Parathyroid adenoma (tissue), 2 donors: ENCODE data around the gene SEMA3E.

Source experiments
- H2AFZ ChIP-seq: fragments of 300-600 bp; sonication (generic); one replicate; pipeline ENCODE4 v1.7.0; 2017; ENCODE audit warnings: antibody characterized with exemption, mild to moderate bottlenecking
- H3K27ac ChIP-seq: fragments of 300-600 bp; sonication (generic); one replicate; pipeline ENCODE4 v1.7.0; 2017
- H3K27me3 ChIP-seq: fragments of 300-600 bp; sonication (generic); one replicate; pipeline ENCODE4 v1.7.0; 2017; ENCODE audit warnings: low read length; ENCODE audit not compliant: control insufficient read depth, insufficient read depth
- H3K36me3 ChIP-seq: fragments of 300-600 bp; sonication (generic); one replicate; pipeline ENCODE4 v1.7.0; 2017; ENCODE audit warnings: low read length; ENCODE audit not compliant: control insufficient read depth, insufficient read depth
- H3K4me1 ChIP-seq: fragments of 300-600 bp; sonication (generic); one replicate; pipeline ENCODE4 v1.7.0; 2017; ENCODE audit warnings: control low read depth
- H3K4me2 ChIP-seq: fragments of 300-600 bp; sonication (generic); one replicate; pipeline ENCODE4 v1.7.0; 2017; ENCODE audit warnings: low read length
- H3K4me3 ChIP-seq: fragments of 300-600 bp; sonication (generic); one replicate; pipeline ENCODE4 v1.7.0; 2017; ENCODE audit warnings: low read depth, low read length
- H3K79me2 ChIP-seq: fragments of 300-600 bp; sonication (generic); one replicate; pipeline ENCODE4 v1.7.0; 2017; ENCODE audit warnings: control low read depth
- H3K9ac ChIP-seq: fragments of 300-600 bp; sonication (generic); one replicate; pipeline ENCODE4 v1.7.0; 2017; ENCODE audit warnings: mild to moderate bottlenecking
- H3K9me3 ChIP-seq: fragments of 300-600 bp; sonication (generic); one replicate; pipeline ENCODE4 v1.7.0; 2017; ENCODE audit warnings: low read length; ENCODE audit not compliant: control insufficient read depth
- TF ChIP-seq, protein P1 (sequence below): fragments of 300-600 bp; sonication (generic); IDR thresholded peaks from one replicate; pipeline ENCODE4 v1.7.0; 2017; ENCODE audit warnings: antibody characterized with exemption, mild to moderate bottlenecking
- donor health status: primary hyperparathyroidism.

SEMA3E gene

DNA sequence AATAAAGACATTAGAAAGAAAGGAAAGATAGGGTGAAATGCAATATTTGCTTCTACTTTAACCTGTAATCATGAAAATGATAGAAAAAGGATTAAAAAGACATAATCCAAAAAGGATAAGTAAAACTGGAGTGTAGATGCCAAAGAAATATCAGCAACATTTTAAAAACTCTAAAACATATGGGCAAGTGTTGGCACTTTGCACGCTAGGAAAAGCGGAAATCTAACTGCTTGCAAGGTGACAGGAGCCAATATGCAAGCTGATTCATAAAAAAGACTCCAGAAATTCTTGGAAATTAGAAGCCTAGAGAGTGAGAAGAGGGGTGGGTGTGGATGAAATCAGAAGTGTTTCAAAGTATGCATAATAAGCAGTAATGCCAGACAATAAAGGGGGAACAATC lies 161.1 kb downstream of the SEMA3E start:
- Histone ChIP-seq H3K4me3 (no peak overlapping the region), H3K9ac (no peak overlapping the region), H3K79me2 (no peaks in the 10 kb centered on the region), H3K4me2 (no peak overlapping the region), H3K27me3 (no peaks in the 10 kb centered on the region), H3K4me1 (no peaks in the 10 kb centered on the region), H3K9me3 (no peaks in the 10 kb centered on the region), H2AFZ (no peak overlapping the region), H3K36me3 (no peaks in the 10 kb centered on the region), H3K27ac (no peak overlapping the region)
- TF ChIP-seq, protein P1, sequence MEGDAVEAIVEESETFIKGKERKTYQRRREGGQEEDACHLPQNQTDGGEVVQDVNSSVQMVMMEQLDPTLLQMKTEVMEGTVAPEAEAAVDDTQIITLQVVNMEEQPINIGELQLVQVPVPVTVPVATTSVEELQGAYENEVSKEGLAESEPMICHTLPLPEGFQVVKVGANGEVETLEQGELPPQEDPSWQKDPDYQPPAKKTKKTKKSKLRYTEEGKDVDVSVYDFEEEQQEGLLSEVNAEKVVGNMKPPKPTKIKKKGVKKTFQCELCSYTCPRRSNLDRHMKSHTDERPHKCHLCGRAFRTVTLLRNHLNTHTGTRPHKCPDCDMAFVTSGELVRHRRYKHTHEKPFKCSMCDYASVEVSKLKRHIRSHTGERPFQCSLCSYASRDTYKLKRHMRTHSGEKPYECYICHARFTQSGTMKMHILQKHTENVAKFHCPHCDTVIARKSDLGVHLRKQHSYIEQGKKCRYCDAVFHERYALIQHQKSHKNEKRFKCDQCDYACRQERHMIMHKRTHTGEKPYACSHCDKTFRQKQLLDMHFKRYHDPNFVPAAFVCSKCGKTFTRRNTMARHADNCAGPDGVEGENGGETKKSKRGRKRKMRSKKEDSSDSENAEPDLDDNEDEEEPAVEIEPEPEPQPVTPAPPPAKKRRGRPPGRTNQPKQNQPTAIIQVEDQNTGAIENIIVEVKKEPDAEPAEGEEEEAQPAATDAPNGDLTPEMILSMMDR = no peak

GRCh38 chr7:83486957-83487356 lies 162.0 kb downstream of the SEMA3E start:
- Histone ChIP-seq H3K36me3 (no peaks in the 10 kb centered on the region), H3K4me1 (no peaks in the 10 kb centered on the region), H3K4me3 (no peak overlapping the region), H2AFZ (no peak overlapping the region), H3K9me3 (no peaks in the 10 kb centered on the region), H3K4me2 (no peak overlapping the region), H3K27ac (no peak overlapping the region), H3K9ac (no peak overlapping the region), H3K27me3 (no peaks in the 10 kb centered on the region), H3K79me2 (no peaks in the 10 kb centered on the region)
- TF ChIP-seq, protein P1 = no peak

DNA sequence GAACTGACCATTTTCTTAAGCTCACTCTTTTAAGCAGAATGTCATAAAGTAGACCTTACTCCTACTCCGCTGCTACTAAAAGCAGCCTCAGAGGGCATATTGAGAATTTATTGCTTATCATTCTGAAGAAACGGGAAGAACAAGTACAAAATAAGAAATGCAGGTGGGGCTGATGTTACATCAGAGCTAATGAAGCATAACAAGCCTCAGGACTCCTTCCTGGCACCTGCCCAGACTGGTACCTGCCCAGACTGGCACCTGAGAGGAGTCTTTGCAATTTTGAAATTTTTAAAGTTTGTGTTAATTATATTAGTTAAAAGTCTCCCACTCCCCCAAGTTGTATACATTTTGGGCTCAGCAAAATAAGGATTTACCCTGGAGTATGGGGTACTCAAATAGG lies 162.4 kb downstream of the SEMA3E start:
- no peak overlapping the region for H2AFZ ChIP-seq
- no peak overlapping the region for H3K27ac ChIP-seq
- H3K79me2 ChIP-seq = no peaks in the 10 kb centered on the region
- TF ChIP-seq, protein P1 = no peak
- H3K4me2 ChIP-seq = no peak overlapping the region
- no peaks in the 10 kb centered on the region for H3K36me3 ChIP-seq
- H3K4me1 ChIP-seq = no peaks in the 10 kb centered on the region
- H3K4me3 ChIP-seq = no peak overlapping the region
- H3K27me3 ChIP-seq = no peaks in the 10 kb centered on the region
- no peaks in the 10 kb centered on the region for H3K9me3 ChIP-seq
- H3K9ac ChIP-seq = no peak overlapping the region

GRCh38 chr7:83484826-83485225 lies 164.1 kb downstream of the SEMA3E start:
- Histone ChIP-seq H3K9me3 (no peaks in the 10 kb centered on the region), H3K4me3 (no peak overlapping the region), H3K27ac (no peak overlapping the region), H2AFZ (no peak overlapping the region), H3K79me2 (no peaks in the 10 kb centered on the region), H3K27me3 (no peaks in the 10 kb centered on the region), H3K4me1 (no peaks in the 10 kb centered on the region), H3K4me2 (no peak overlapping the region), H3K36me3 (no peaks in the 10 kb centered on the region), H3K9ac (no peak overlapping the region)
- TF ChIP-seq, protein P1 = no peak

- no peak overlapping the region for H3K27ac ChIP-seq
- H2AFZ ChIP-seq = no peak overlapping the region
- no peaks in the 10 kb centered on the region for H3K9me3 ChIP-seq
- H3K79me2 ChIP-seq = no peaks in the 10 kb centered on the region
- H3K4me2 ChIP-seq = no peak overlapping the region
- no peaks in the 10 kb centered on the region for H3K27me3 ChIP-seq
- H3K36me3 ChIP-seq = no peaks in the 10 kb centered on the region
- H3K4me1 ChIP-seq = no peaks in the 10 kb centered on the region
- no peak overlapping the region for H3K4me3 ChIP-seq
- H3K9ac ChIP-seq = no peak overlapping the region
- TF ChIP-seq, protein P1 = no peak
These were observed 164.7 kb downstream of the SEMA3E start for GRCh38 chr7:83484266-83484665.
